ENCODE results near the gene NAV3. TPM values are rescaled to one million over a fixed set of nuclear protein-coding genes. Genes with fewer than 3 reads are reported as not detected.

NAV3 gene
- total RNA-seq, 3 donors from 2014 or later, result 0.08 to 0.29 TPM; not detected in 1

- no peak for DNase-seq
- no peaks in the 10 kb centered on the region for H3K4me1 Mint-ChIP-seq (ENCODE audit: low read depth)
- no peaks in the 10 kb centered on the region for H3K36me3 Mint-ChIP-seq (ENCODE audit: insufficient read depth)
- no peaks in the 10 kb centered on the region for H3K27me3 Mint-ChIP-seq (ENCODE audit: low read depth)
- ATAC-seq, result no peak
- no peak overlapping the region for H3K4me3 Mint-ChIP-seq
- H3K9me3 Mint-ChIP-seq, result peaks cover 3% of the 10 kb centered on the region
Observed at GRCh38 chr12:77817276-77817675, 13.4 kb upstream of the NAV3 start.

DNA sequence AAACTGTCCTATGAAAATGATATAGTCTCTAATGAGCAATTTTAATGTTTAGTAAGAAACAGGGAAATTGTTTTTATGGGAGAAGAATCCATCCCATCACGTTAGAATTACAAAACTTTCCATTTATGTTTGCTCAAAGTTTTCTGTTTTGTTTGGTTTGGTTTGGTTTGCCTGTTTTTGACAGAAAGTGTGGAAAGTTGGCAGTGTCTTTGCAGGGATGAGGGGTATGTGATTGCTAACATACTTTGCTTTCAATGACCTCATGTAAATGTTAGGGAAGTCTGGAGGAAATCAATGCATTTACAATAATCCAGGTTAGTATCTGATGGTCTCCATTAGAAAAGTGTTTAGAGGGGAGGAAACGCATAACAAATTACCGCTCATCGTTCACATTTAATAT, 12.3 kb upstream of the NAV3 start:
- H3K4me3 Mint-ChIP-seq, result no peak overlapping the region
- H3K4me1 Mint-ChIP-seq (ENCODE audit: low read depth), result no peaks in the 10 kb centered on the region
- no peak for DNase-seq
- no peak for ATAC-seq
- peaks cover 7% of the 10 kb centered on the region for H3K9me3 Mint-ChIP-seq
- H3K27me3 Mint-ChIP-seq (ENCODE audit: low read depth), result no peaks in the 10 kb centered on the region
- no peaks in the 10 kb centered on the region for H3K36me3 Mint-ChIP-seq (ENCODE audit: insufficient read depth)

DNA sequence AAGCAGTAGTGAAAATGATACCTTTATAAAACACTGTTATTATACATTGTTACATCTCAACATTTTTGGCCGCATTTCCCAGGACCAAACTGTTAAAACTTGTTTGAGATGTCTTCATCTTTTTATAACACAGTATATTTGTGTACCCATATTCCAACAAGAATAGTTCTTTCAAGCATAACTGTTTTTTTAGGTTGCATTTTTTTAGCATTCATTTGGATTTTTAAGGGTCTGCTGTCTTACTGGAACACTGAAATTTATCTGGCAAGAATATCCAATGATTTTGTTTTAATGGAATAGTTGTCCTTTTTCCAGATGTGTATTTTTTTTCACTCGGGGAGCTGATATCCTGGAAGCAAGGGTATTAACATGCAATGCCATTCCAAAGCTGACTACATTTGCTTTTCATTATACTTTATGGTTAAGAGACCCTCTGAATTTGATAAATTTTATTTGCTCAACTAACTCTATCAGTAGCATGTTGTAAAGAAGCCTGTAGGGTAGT, 8.9 kb upstream of the NAV3 start:
- no peaks in the 10 kb centered on the region for H3K36me3 Mint-ChIP-seq (ENCODE audit: insufficient read depth)
- H3K9me3 Mint-ChIP-seq, result peaks cover 7% of the 10 kb centered on the region
- no peak for ATAC-seq
- H3K4me1 Mint-ChIP-seq (ENCODE audit: low read depth), result no peaks in the 10 kb centered on the region
- DNase-seq, result no peak
- H3K27me3 Mint-ChIP-seq (ENCODE audit: low read depth), result no peaks in the 10 kb centered on the region
- no peak overlapping the region for H3K4me3 Mint-ChIP-seq

- Mint-ChIP-seq H3K36me3 (ENCODE audit: insufficient read depth) (no peaks in the 10 kb centered on the region), H3K9me3 (peaks cover 5% of the 10 kb centered on the region), H3K4me1 (ENCODE audit: low read depth) (no peaks in the 10 kb centered on the region), H3K4me3 (no peak overlapping the region), H3K27me3 (ENCODE audit: low read depth) (no peaks in the 10 kb centered on the region)
- no peak for ATAC-seq
- no peak for DNase-seq
Observed at GRCh38 chr12:77833329-77833728, 2.6 kb downstream of the NAV3 start.

DNA sequence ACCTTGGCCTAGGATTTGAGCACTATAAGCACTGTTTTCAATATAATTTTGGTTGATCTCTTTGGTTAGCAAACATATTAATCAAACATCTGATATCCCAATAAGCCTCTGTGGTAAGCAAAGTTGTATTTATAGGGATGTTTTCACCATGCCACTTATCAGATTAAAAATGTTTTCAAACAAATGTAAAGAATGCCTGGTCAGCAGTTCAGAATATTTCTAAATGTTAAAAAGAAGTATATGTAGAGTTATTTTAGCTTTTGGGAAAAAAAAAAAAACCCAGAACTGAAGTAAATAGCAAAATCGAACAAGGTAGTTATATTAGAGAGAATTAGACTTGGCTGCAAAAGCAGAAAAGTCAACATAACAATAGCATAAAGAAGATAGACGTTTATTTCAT, 3.9 kb downstream of the NAV3 start:
- ATAC-seq (no peak), DNase-seq (no peak)
- no peak overlapping the region for H3K4me3 Mint-ChIP-seq
- no peaks in the 10 kb centered on the region for H3K36me3 Mint-ChIP-seq (ENCODE audit: insufficient read depth)
- no peaks in the 10 kb centered on the region for H3K27me3 Mint-ChIP-seq (ENCODE audit: low read depth)
- H3K4me1 Mint-ChIP-seq (ENCODE audit: low read depth), result no peaks in the 10 kb centered on the region
- H3K9me3 Mint-ChIP-seq, result peaks cover 7% of the 10 kb centered on the region

- Mint-ChIP-seq H3K36me3 (ENCODE audit: insufficient read depth) (no peaks in the 10 kb centered on the region), H3K4me3 (no peak overlapping the region), H3K9me3 (peaks cover 7% of the 10 kb centered on the region), H3K4me1 (ENCODE audit: low read depth) (no peaks in the 10 kb centered on the region), H3K27me3 (ENCODE audit: low read depth) (no peaks in the 10 kb centered on the region)
- ATAC-seq (no peak), DNase-seq (no peak)
Observed at GRCh38 chr12:77835969-77836368, 5.3 kb downstream of the NAV3 start.

DNA sequence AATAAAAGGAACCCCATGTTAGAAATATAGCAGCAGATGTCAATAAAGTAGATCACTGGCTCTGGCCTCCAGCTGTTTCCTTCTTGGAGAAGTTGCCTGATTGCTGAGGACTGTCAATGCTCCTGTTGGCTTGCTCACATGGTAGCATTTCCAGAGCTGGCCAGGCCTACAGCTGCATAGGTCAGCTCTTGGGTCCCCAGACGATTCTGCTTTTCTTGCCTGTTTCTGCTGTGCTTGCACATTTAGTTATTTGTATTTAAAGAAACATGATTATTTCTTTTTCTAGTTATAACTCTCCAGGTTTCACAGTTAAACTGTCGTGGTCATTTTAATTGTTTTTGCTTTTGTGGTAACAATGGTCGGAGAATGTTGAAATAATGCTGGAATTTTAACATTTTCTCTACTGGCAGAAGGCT, 7.2 kb downstream of the NAV3 start:
- Mint-ChIP-seq H3K4me1 (ENCODE audit: low read depth) (no peaks in the 10 kb centered on the region), H3K4me3 (no peak overlapping the region), H3K27me3 (ENCODE audit: low read depth) (no peaks in the 10 kb centered on the region), H3K9me3 (peaks cover 7% of the 10 kb centered on the region), H3K36me3 (ENCODE audit: insufficient read depth) (no peaks in the 10 kb centered on the region)
- ATAC-seq (no peak), DNase-seq (no peak)

- DNase-seq (no peak), ATAC-seq (no peak)
- Mint-ChIP-seq H3K9me3 (peaks cover 7% of the 10 kb centered on the region), H3K4me3 (no peak overlapping the region), H3K36me3 (ENCODE audit: insufficient read depth) (no peaks in the 10 kb centered on the region), H3K4me1 (ENCODE audit: low read depth) (no peaks in the 10 kb centered on the region), H3K27me3 (ENCODE audit: low read depth) (no peaks in the 10 kb centered on the region)
Observed at GRCh38 chr12:77841521-77841920, 10.8 kb downstream of the NAV3 start.

- no peaks in the 10 kb centered on the region for H3K36me3 Mint-ChIP-seq (ENCODE audit: insufficient read depth)
- no peak for ATAC-seq
Observed at GRCh38 chr12:77842430-77842829, 11.7 kb downstream of the NAV3 start.

DNA sequence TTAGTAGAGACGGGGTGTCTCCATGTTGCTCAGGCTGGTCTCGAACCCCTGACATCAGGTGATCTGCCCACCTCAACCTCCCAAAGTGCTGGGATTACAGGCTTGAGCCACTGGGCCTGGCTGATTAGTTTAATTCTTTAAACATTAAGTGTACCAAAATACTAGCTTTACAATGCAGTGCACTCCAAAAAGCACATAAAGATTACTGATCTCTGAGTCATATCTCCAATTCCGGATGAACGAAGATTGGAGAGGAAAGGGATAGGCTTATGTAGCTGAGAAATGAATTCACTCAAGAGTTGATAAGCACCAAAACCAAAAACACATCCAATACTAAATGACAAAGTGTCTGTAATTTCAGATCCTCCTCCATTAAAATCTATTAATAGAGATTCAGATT, 15.1 kb downstream of the NAV3 start:
- Mint-ChIP-seq H3K4me3 (no peak overlapping the region), H3K9me3 (peaks cover 3% of the 10 kb centered on the region), H3K4me1 (ENCODE audit: low read depth) (no peaks in the 10 kb centered on the region), H3K36me3 (ENCODE audit: insufficient read depth) (no peaks in the 10 kb centered on the region), H3K27me3 (ENCODE audit: low read depth) (no peaks in the 10 kb centered on the region)
- DNase-seq, result no peak
- no peak for ATAC-seq

More at GRCh38 chr12:77842430-77842829, 11.7 kb downstream of the NAV3 start:
- Mint-ChIP-seq H3K4me3 (no peak overlapping the region), H3K9me3 (peaks cover 6% of the 10 kb centered on the region), H3K27me3 (ENCODE audit: low read depth) (no peaks in the 10 kb centered on the region), H3K4me1 (ENCODE audit: low read depth) (no peaks in the 10 kb centered on the region)
- no peak for DNase-seq

- peaks cover 7% of the 10 kb centered on the region for H3K9me3 Mint-ChIP-seq
- H3K4me1 Mint-ChIP-seq (ENCODE audit: low read depth), result no peaks in the 10 kb centered on the region
- H3K4me3 Mint-ChIP-seq, result no peak overlapping the region
- ATAC-seq, result no peak
- H3K27me3 Mint-ChIP-seq (ENCODE audit: low read depth), result no peaks in the 10 kb centered on the region
- no peaks in the 10 kb centered on the region for H3K36me3 Mint-ChIP-seq (ENCODE audit: insufficient read depth)
- DNase-seq, result no peak
Observed at GRCh38 chr12:77847060-77847541, 16.4 kb downstream of the NAV3 start.

DNA sequence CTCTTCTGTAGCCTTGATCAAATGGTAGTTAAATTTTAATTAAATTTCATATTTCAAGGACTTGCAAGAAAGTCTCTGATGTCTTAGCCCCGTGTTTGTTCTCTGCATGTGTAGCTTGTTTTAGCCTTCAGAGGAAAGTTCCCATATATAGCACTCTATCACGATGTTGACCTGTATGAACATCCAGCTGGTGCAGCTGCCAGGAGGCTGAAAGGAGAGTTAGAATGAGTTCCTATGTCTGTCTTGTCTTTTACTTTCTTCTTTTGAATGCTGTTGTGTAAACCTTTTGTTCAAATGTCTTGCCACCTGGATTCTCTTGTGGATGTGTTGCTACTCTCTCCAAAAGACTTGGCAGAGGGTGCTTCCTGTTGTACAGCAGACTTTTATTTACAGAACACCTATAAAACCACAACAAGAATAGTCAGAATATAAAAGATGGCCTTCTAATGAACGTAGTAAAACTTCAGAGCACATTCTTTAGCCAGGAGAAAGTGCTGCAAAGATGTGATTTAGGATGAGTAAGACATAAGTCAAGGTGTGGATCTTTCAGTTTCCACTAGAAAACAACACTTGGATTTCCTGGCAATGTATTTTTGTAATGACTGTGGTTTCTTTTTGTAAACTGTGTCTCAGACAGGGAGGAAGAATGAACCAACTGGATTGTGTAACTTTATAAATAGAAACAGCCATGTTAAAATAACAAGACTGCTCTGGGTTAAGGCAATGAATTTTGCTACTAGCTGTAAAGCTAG, 17.2 kb downstream of the NAV3 start:
- no peaks in the 10 kb centered on the region for H3K4me1 Mint-ChIP-seq (ENCODE audit: low read depth)
- no peaks in the 10 kb centered on the region for H3K27me3 Mint-ChIP-seq (ENCODE audit: low read depth)
- ATAC-seq (no peak), DNase-seq (no peak)
- no peaks in the 10 kb centered on the region for H3K36me3 Mint-ChIP-seq (ENCODE audit: insufficient read depth)
- H3K9me3 Mint-ChIP-seq, result peaks cover 7% of the 10 kb centered on the region
- H3K4me3 Mint-ChIP-seq, result no peak overlapping the region

DNA sequence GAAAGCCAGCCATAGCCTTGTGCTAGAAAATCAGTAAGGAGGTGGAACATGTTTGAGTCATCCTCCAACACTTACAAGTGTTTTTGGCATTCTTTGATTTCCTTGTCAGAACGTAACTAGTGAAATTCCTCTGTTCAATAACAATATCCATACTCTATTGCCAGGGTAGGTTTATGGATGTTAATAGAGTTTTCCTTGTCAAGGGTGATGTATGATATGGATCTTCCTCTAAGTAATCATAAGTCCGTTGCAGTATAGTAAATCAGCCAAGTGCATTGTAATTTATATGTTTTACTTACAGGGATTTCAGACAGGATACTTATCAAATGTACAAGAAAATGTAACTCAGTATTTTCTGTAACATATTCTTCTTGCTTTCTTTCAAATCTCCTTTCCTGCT, 19.4 kb downstream of the NAV3 start:
- ATAC-seq, result no peak
- H3K36me3 Mint-ChIP-seq (ENCODE audit: insufficient read depth), result no peaks in the 10 kb centered on the region
- DNase-seq, result no peak
- no peak overlapping the region for H3K4me3 Mint-ChIP-seq
- H3K4me1 Mint-ChIP-seq (ENCODE audit: low read depth), result no peaks in the 10 kb centered on the region
- H3K27me3 Mint-ChIP-seq (ENCODE audit: low read depth), result no peaks in the 10 kb centered on the region
- H3K9me3 Mint-ChIP-seq, result peaks cover 12% of the 10 kb centered on the region

DNA sequence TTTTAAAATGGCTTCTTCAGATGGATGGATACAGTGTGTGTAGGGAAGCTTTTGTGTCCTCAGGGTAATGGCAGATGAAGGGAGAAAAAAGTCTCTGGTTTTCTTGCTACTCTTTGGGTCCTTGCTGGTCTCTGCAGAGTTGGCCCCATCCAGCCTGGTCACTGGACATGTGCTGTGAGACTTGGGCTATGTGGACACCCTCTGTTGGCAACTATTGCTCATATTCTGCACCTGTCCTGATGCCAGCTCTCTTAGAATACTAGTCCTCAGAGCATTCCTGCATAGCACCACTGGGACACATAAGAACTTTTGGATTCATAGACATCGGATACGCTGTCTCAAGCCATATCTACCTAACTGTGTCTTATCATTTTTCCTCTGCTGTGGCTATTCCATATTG, 20.0 kb downstream of the NAV3 start:
- H3K4me3 Mint-ChIP-seq, result no peak overlapping the region
- no peaks in the 10 kb centered on the region for H3K36me3 Mint-ChIP-seq (ENCODE audit: insufficient read depth)
- no peaks in the 10 kb centered on the region for H3K27me3 Mint-ChIP-seq (ENCODE audit: low read depth)
- H3K9me3 Mint-ChIP-seq, result peaks cover 12% of the 10 kb centered on the region
- H3K4me1 Mint-ChIP-seq (ENCODE audit: low read depth), result no peaks in the 10 kb centered on the region
- no peak for ATAC-seq
- no peak for DNase-seq

- Mint-ChIP-seq H3K4me1 (ENCODE audit: low read depth) (no peaks in the 10 kb centered on the region), H3K4me3 (no peak overlapping the region), H3K9me3 (peaks cover 11% of the 10 kb centered on the region), H3K36me3 (ENCODE audit: insufficient read depth) (no peaks in the 10 kb centered on the region), H3K27me3 (ENCODE audit: low read depth) (no peaks in the 10 kb centered on the region)
- no peak for ATAC-seq
- DNase-seq, result no peak
Observed at GRCh38 chr12:77855548-77855947, 24.9 kb downstream of the NAV3 start.
